HCT116 (cell line): ENCODE measurements around the gene IFT22. TPM values are rescaled to one million over a fixed set of nuclear protein-coding genes. Genes with fewer than 3 reads are reported as not detected.
A peak's percentile ranks its signal among the peaks of the same experiment; 100 is the strongest.

Experiments
- ATAC-seq: fragments of 200-7000 bp; cut with Tn5 transposase; 2 replicates; pipeline ENCODE4 v1.9.1; 2020; ENCODE audit warnings: mild to moderate bottlenecking, moderate library complexity
- BruUV-seq: library from RNA; stranded (reverse); fragments of 400-500 nt; replicated peaks from 2 replicates; lab custom pipeline; 2021; lab: Mats Ljungman, UMichigan
- CTCF ChIA-PET: fragments of 300-600 bp; sonication (Branson Sonifier 250); formaldehyde crosslinking; loops from one replicate; lab custom pipeline; 2021; ENCODE audit warnings: antibody characterized with exemption; lab: Charles Lee
- POLR2A ChIA-PET: fragments of 300-600, 350-600 bp; sonication (Branson Sonifier 250); formaldehyde crosslinking; loops from one replicate; lab custom pipeline; 2021; ENCODE audit warnings: antibody characterized with exemption; lab: Charles Lee
- RAD21 ChIA-PET, 2 experiments: fragments of 300-600 bp; sonication (Branson Sonifier 250); formaldehyde crosslinking; loops; one replicate each; lab custom pipeline; 2023; ENCODE audit warnings: low total read pairs in 2 of 2; ENCODE audit not compliant: uncharacterized antibody in 2 of 2, unreplicated experiment in 2 of 2, low non-redundant PET in 1 of 2; lab: Charles Lee
- DNase-seq: peaks from one replicate; pipeline ENCODE4 v3.0.0-alpha.2; 2010; ENCODE audit warnings: low read depth, low spot score
- H2AFZ ChIP-seq: fragments of 200-600 bp; shearing (Covaris generic), sonication (generic); 2 replicates; pipeline ENCODE4 v1.6.1; 2017; ENCODE audit warnings: low read depth, mixed run types, mixed read lengths, antibody characterized with exemption, low read length; ENCODE audit not compliant: poor library complexity, severe bottlenecking
- H3K27ac ChIP-seq: 2 replicates; pipeline ENCODE4 v1.5.1; 2012; ENCODE audit warnings: low read depth, low read length
- H3K27me3 ChIP-seq: fragments of 200-600 bp; sonication (generic); 2 replicates; pipeline ENCODE4 v1.6.1; 2016; ENCODE audit warnings: mixed run types, low read length, mixed read lengths; ENCODE audit not compliant: insufficient read depth
- H3K36me3 ChIP-seq, 2 experiments: fragments of 200-500 bp in 1 of 2; fragments of 200-600 bp in 1 of 2; sonication (Bioruptor generic) in 1 of 2; sonication (generic) in 1 of 2; 2 replicates each; pipeline versions ENCODE4 v1.5.1 to v1.6.1; 2014 to 2016; ENCODE audit warnings: low read length in 2 of 2, inconsistent platforms in 1 of 2, mixed read lengths in 1 of 2, mixed run types in 1 of 2; ENCODE audit not compliant: insufficient read depth in 2 of 2, control insufficient read depth in 1 of 2
- H3K4me1 ChIP-seq, 2 experiments: fragments of 200-600 bp in 1 of 2; sonication (generic) in 1 of 2; 2 replicates each; pipeline versions ENCODE4 v1.5.1 to v1.6.1; 2012 to 2017; ENCODE audit warnings: low read length in 2 of 2, inconsistent platforms in 1 of 2, mild to moderate bottlenecking in 1 of 2, mixed read lengths in 1 of 2, mixed run types in 1 of 2, moderate library complexity in 1 of 2; ENCODE audit not compliant: insufficient read depth in 2 of 2, control insufficient read depth in 1 of 2
- H3K4me2 ChIP-seq: fragments of 200-600 bp; sonication (generic); 2 replicates; pipeline ENCODE4 v1.6.1; 2017; ENCODE audit warnings: mixed run types, low read length, mixed read lengths
- H3K4me3 ChIP-seq, 2 experiments: fragments of 200-600 bp in 1 of 2; sonication (generic) in 1 of 2; replicated peaks in 1 of 2; 2 replicates each; pipeline ENCODE4 v1.5.1; 2011 to 2016; ENCODE audit warnings: low read length in 2 of 2, control low read depth in 1 of 2, low read depth in 1 of 2, mild to moderate bottlenecking in 1 of 2, mixed read lengths in 1 of 2, mixed run types in 1 of 2
- H3K79me2 ChIP-seq: fragments of 200-600 bp; sonication (generic); 2 replicates; pipeline ENCODE4 v1.6.1; 2017; ENCODE audit warnings: mild to moderate bottlenecking, mixed run types, low read length, moderate library complexity, mixed read lengths; ENCODE audit not compliant: insufficient read depth
- H3K9ac ChIP-seq: fragments of 200-600 bp; sonication (generic); 2 replicates; pipeline ENCODE4 v1.6.1; 2016; ENCODE audit warnings: low read length, mixed read lengths
- H3K9me2 ChIP-seq: fragments of 200-600 bp; sonication (generic), shearing (Covaris generic); 2 replicates; pipeline ENCODE4 v1.6.1; 2017; ENCODE audit warnings: mixed run types, mild to moderate bottlenecking, moderate library complexity; ENCODE audit not compliant: insufficient read depth
- H3K9me3 ChIP-seq, 2 experiments: fragments of 200-500 bp in 1 of 2; fragments of 200-600 bp in 1 of 2; sonication (Bioruptor generic) in 1 of 2; sonication (generic) in 1 of 2; 2 replicates each; pipeline ENCODE4 v1.6.1; 2014 to 2017; ENCODE audit warnings: low read length in 2 of 2, mixed read lengths in 2 of 2, inconsistent platforms in 1 of 2, low read depth in 1 of 2, mild to moderate bottlenecking in 1 of 2, mixed run types in 1 of 2, moderate library complexity in 1 of 2; ENCODE audit not compliant: control insufficient read depth in 1 of 2, insufficient read depth in 1 of 2
- H4K20me1 ChIP-seq: fragments of 200-600 bp; sonication (generic), shearing (Covaris generic); 2 replicates; pipeline ENCODE4 v1.6.1; 2017; ENCODE audit warnings: mixed run types, mild to moderate bottlenecking, moderate library complexity; ENCODE audit not compliant: insufficient read depth
- CBX3 ChIP-seq: IDR thresholded peaks from 2 replicates; pipeline ENCODE4 v1.6.1; 2012; ENCODE audit warnings: low read depth
- CEBPB ChIP-seq: IDR thresholded peaks from 2 replicates; pipeline ENCODE4 v1.6.1; 2012; ENCODE audit warnings: low read depth
- CTCF ChIP-seq, 3 experiments: fragments of 200-600 bp in 1 of 3; sonication (generic) in 1 of 3; IDR thresholded peaks in 2 of 3; conservative IDR thresholded peaks in 1 of 3; 2 replicates each; pipeline ENCODE4 v1.5.1; 2012 to 2017; ENCODE audit warnings: low read depth in 2 of 3, low read length in 2 of 3, antibody characterized with exemption in 1 of 3, borderline replicate concordance in 1 of 3, control low read depth in 1 of 3, mild to moderate bottlenecking in 1 of 3, mixed read lengths in 1 of 3, mixed run types in 1 of 3, moderate library complexity in 1 of 3; ENCODE audit not compliant: insufficient read depth in 1 of 3
- EGR1 ChIP-seq: IDR thresholded peaks from 2 replicates; pipeline ENCODE4 v1.6.1; 2012; ENCODE audit warnings: low read depth
- ELF1 ChIP-seq: IDR thresholded peaks from 2 replicates; pipeline ENCODE4 v1.6.1; 2012; ENCODE audit warnings: low read depth, borderline replicate concordance
- EZH2phosphoT487 ChIP-seq: fragments of 200-600 bp; IDR thresholded peaks from 2 replicates; pipeline ENCODE4 v1.6.1; 2018; ENCODE audit warnings: antibody characterized with exemption, borderline replicate concordance
- FOSL1 ChIP-seq: IDR thresholded peaks from 2 replicates; pipeline ENCODE4 v1.6.1; 2012; ENCODE audit warnings: low read depth
- JUND ChIP-seq: IDR thresholded peaks from 2 replicates; pipeline ENCODE4 v1.6.1; 2012
- MAX ChIP-seq: IDR thresholded peaks from 2 replicates; pipeline ENCODE4 v1.6.1; 2012
- POLR2A ChIP-seq: IDR thresholded peaks from 2 replicates; pipeline ENCODE4 v1.7.0; 2011; ENCODE audit warnings: borderline replicate concordance; ENCODE audit not compliant: insufficient read depth, insufficient read length; ENCODE audit errors: extremely low read depth
- POLR2AphosphoS5 ChIP-seq: IDR thresholded peaks from 2 replicates; pipeline ENCODE4 v1.6.1; 2011; ENCODE audit warnings: mild to moderate bottlenecking, low read depth, low read length, moderate library complexity
- RAD21 ChIP-seq: IDR thresholded peaks from 2 replicates; pipeline ENCODE4 v1.6.1; 2012; ENCODE audit warnings: low read depth, mild to moderate bottlenecking
- SIN3A ChIP-seq: IDR thresholded peaks from 2 replicates; pipeline ENCODE4 v1.6.1; 2012; ENCODE audit warnings: low read depth
- SP1 ChIP-seq: IDR thresholded peaks from 2 replicates; pipeline ENCODE4 v1.6.1; 2012; ENCODE audit warnings: low read depth
- SRF ChIP-seq: IDR thresholded peaks from 2 replicates; pipeline ENCODE4 v1.6.1; 2012; ENCODE audit warnings: low read depth
- TCF7L2 ChIP-seq: IDR thresholded peaks from 2 replicates; pipeline ENCODE4 v1.7.0; 2011; ENCODE audit warnings: borderline replicate concordance, inconsistent platforms; ENCODE audit not compliant: insufficient read depth, insufficient read length; ENCODE audit errors: extremely low read depth
- ZFX ChIP-seq: fragments of 450-650 bp; IDR thresholded peaks from 2 replicates; pipeline ENCODE4 v1.6.1; 2017
- ZNF274 ChIP-seq: fragments of 200-500 bp; sonication (Bioruptor generic); IDR thresholded peaks from 2 replicates; pipeline ENCODE4 v1.6.1; 2014; ENCODE audit warnings: mild to moderate bottlenecking, low read depth, low read length, inconsistent platforms
- intact Hi-C: fragments of 100-400 bp; cut with micrococcal nuclease; formaldehyde crosslinking; loops from 2 replicates; pipeline ENCODE4 v1.10.0; 2022
- total RNA-seq: library from RNA; stranded (reverse); gene quantifications from one replicate; pipeline ENCODE4 v1.2.1, GENCODE V29; 2021; ENCODE audit not compliant: unreplicated experiment

Gene IFT22
- total RNA-seq, 1 experiment from 2014 or later: 27.2 TPM

- no peak for TF ChIP-seq SIN3A
- no peak for TF ChIP-seq TCF7L2
- TF ChIP-seq ZNF274: no peak
- TF ChIP-seq FOSL1: no peak
- no peak for TF ChIP-seq JUND
- no peak for TF ChIP-seq EZH2phosphoT487
- TF ChIP-seq CTCF (IDR thresholded peaks at IDR 0.05 in 2 of 3, conservative IDR thresholded peaks at IDR 0.05 in 1 of 3; ENCODE audit: borderline replicate concordance in 1 of 3, insufficient read depth in 1 of 3, low read depth in 2 of 3, low read length in 2 of 3): no peak
- TF ChIP-seq MAX: no peak
- no peak for TF ChIP-seq POLR2A
- TF ChIP-seq CBX3: no peak
- no peak for TF ChIP-seq ELF1
- TF ChIP-seq POLR2AphosphoS5: no peak
- no peak for TF ChIP-seq EGR1
- TF ChIP-seq SP1: no peak
- no peak for TF ChIP-seq SRF
- TF ChIP-seq RAD21: no peak
- TF ChIP-seq ZFX: no peak
- no peak for TF ChIP-seq CEBPB
- Histone ChIP-seq H3K27me3 (no peaks in the 10 kb centered on the region), H3K9ac (no peak overlapping the region; the same call in 1 of the 2 replicates), H3K27ac (no peak overlapping the region), H2AFZ (no peak overlapping the region), H3K4me1 (peaks cover 0 to 8% of the 10 kb centered on the region in 2 experiments; a peak in 1 of 4 replicates), H3K36me3 (no peaks in the 10 kb centered on the region), H3K9me2 (no peaks in the 10 kb centered on the region), H3K4me2 (peak overlapping the region; percentile 89), H4K20me1 (no peaks in the 10 kb centered on the region), H3K79me2 (no peaks in the 10 kb centered on the region), H3K4me3 (peak overlapping the region in 1 of 2 experiments; percentile 54; a peak in 2 of 4 replicates), H3K9me3 (peaks cover 0 to 3% of the 10 kb centered on the region in 2 experiments; a peak in 1 of 4 replicates)
- BruUV-seq: no TSS peak
- RAD21 ChIA-PET: interaction anchor here in 1 of 2 experiments (0.6 kb wide), 1 partner anchor 39 kb away, joined by 3 read pairs; no protein-coding TSS in a partner anchor
- no peak for ATAC-seq
- CTCF ChIA-PET: interaction anchor here (0.6 kb wide), 1 partner anchor 39 kb away, joined by 4 read pairs; no protein-coding TSS in a partner anchor
- POLR2A ChIA-PET: no interaction called here
- intact Hi-C loops: loop anchor here (5.0 kb wide), 1 partner anchor 909 kb away; no protein-coding TSS in a partner anchor
- no peak for DNase-seq
Observed at GRCh38 chr7:101363196-101363733, 41.7 kb upstream of the IFT22 start.
